HCT116 (cell line): ENCODE results near the gene SPACA5.
"Not testable (repeated sequence)": the region's sequence is repeated elsewhere in the genome, so short reads cannot be mapped to it uniquely, and the experiment has no call there.

ENCODE experiments used
- CTCF ChIP-seq, 3 experiments: fragments of 200-600 bp in 1 of 3; sonication (generic) in 1 of 3; IDR thresholded peaks in 2 of 3; conservative IDR thresholded peaks in 1 of 3; 2 replicates each; pipeline ENCODE4 v1.5.1; 2012 to 2017; ENCODE audit warnings: low read depth in 2 of 3, low read length in 2 of 3, antibody characterized with exemption in 1 of 3, borderline replicate concordance in 1 of 3, control low read depth in 1 of 3, mild to moderate bottlenecking in 1 of 3, mixed read lengths in 1 of 3, mixed run types in 1 of 3, moderate library complexity in 1 of 3; ENCODE audit not compliant: insufficient read depth in 1 of 3
- TF ChIP-seq, protein P1 (sequence below): IDR thresholded peaks from 2 replicates; pipeline ENCODE4 v1.6.1; 2012

DNA sequence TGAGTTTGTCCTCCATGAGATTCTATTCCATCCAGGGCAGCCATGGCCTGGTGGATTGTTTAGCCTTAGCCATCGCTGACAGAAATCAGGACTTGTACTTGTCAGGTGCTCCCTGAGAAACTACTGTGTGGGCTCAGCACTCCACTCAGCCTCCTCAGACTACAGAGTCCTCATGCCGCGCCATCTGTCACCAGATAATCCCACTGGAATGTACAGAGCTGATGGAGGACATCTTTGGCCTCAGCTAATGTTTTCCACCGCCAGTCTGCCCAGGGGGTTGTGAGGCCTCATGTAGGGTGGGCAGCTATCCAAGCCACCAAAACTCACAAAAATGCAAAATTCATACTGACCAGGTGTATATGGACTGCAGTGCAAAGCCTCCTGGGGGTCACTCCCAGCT lies 48.6 kb upstream of the SPACA5 start:
- TF ChIP-seq, protein P1, sequence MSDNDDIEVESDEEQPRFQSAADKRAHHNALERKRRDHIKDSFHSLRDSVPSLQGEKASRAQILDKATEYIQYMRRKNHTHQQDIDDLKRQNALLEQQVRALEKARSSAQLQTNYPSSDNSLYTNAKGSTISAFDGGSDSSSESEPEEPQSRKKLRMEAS = not testable (repeated sequence)
- TF ChIP-seq CTCF (IDR thresholded peaks at IDR 0.05 in 2 of 3, conservative IDR thresholded peaks at IDR 0.05 in 1 of 3; ENCODE audit: borderline replicate concordance in 1 of 3, insufficient read depth in 1 of 3, low read depth in 2 of 3, low read length in 2 of 3) = not testable (repeated sequence)
